Breast epithelium (tissue), 3 donors: Measurements from ENCODE around the gene KRT4.

Experiments used
- CTCF ChIP-seq, 3 donors: fragments of 450-650 bp; IDR thresholded peaks; one replicate each; pipeline ENCODE4 v1.5.1; 2016 to 2017; ENCODE audit warnings: antibody characterized with exemption in 3 of 3, mild to moderate bottlenecking in 3 of 3, moderate library complexity in 3 of 3
- POLR2AphosphoS5 ChIP-seq, 3 donors: sonication (generic); formaldehyde crosslinking; IDR thresholded peaks; one replicate each; pipeline ENCODE4 v1.6.1; 2017; ENCODE audit warnings: antibody characterized with exemption in 3 of 3

- no peak for TF ChIP-seq POLR2AphosphoS5 (IDR thresholded peaks at IDR 0.05)
- TF ChIP-seq CTCF (IDR thresholded peaks at IDR 0.05), result no peak
Measured at GRCh38 chr12:52837413-52837741, 23.5 kb upstream of the KRT4 start.
